Activated T-cell treated with anti-CD3 and anti-CD28 coated beads, Interleukin-2, amount 50 U/mL, for 72 hours (primary cell): ENCODE results near the gene RNF175. TPM values are rescaled to one million over a fixed set of nuclear protein-coding genes. Genes with fewer than 3 reads are reported as not detected.

Experiments used
- ATAC-seq, 2 donors: fragments of 150-1000 bp; cut with Tn5 transposase; replicated peaks in 1 of 2; 2 replicates each; pipeline ENCODE4 v1.10.0; 2021; ENCODE audit warnings: moderate library complexity in 2 of 2, mild to moderate bottlenecking in 1 of 2
- DNase-seq, 2 donors: peaks; one replicate each; pipeline ENCODE4 v3.0.0; 2021 to 2022; ENCODE audit warnings: mixed read lengths in 1 of 2
- H3K27ac Mint-ChIP-seq: one replicate; pipeline ENCODE4 v1.8.0; 2022; ENCODE audit warnings: mild to moderate bottlenecking, moderate library complexity, mixed read lengths
- H3K27me3 Mint-ChIP-seq: one replicate; pipeline ENCODE4 v1.8.0; 2022; ENCODE audit warnings: low read depth, mixed read lengths
- H3K36me3 Mint-ChIP-seq, 2 donors: one replicate each; pipeline ENCODE4 v1.8.0; 2022; ENCODE audit warnings: mixed read lengths in 2 of 2, mild to moderate bottlenecking in 1 of 2; ENCODE audit not compliant: insufficient read depth in 2 of 2
- H3K4me1 Mint-ChIP-seq: one replicate; pipeline ENCODE4 v1.8.0; 2022; ENCODE audit warnings: low read depth, mixed read lengths
- H3K4me3 Mint-ChIP-seq, 2 donors: one replicate each; pipeline ENCODE4 v1.8.0; 2022; ENCODE audit warnings: mild to moderate bottlenecking in 2 of 2, mixed read lengths in 2 of 2, moderate library complexity in 2 of 2
- H3K9me3 Mint-ChIP-seq, 2 donors: one replicate each; pipeline ENCODE4 v1.8.0; 2022; ENCODE audit warnings: mixed read lengths in 2 of 2
- total RNA-seq, 2 donors: library from RNA; stranded (reverse); gene quantifications; one replicate each; pipeline ENCODE4 v1.2.3, GENCODE V29; 2022

The RNF175 gene
- total RNA-seq, 2 donors from 2014 or later, result 0.37 TPM; not detected in 1

- Mint-ChIP-seq H3K27me3 (peaks cover 64% of the 10 kb centered on the region), H3K36me3 (no peaks in the 10 kb centered on the region), H3K27ac (no peak overlapping the region), H3K9me3 (no peaks in the 10 kb centered on the region), H3K4me1 (no peaks in the 10 kb centered on the region), H3K4me3 (no peak overlapping the region)
- DNase-seq, result no peak
- no peak for ATAC-seq
Measured at GRCh38 chr4:153780221-153780620, 20.4 kb upstream of the RNF175 start.

GRCh38 chr4:153778383-153778782 is 18.6 kb upstream of the RNF175 start:
- no peak overlapping the region for H3K27ac Mint-ChIP-seq
- DNase-seq (no peak), ATAC-seq (no peak)
- no peaks in the 10 kb centered on the region for H3K36me3 Mint-ChIP-seq
- no peak overlapping the region for H3K4me3 Mint-ChIP-seq
- peaks cover 51% of the 10 kb centered on the region for H3K27me3 Mint-ChIP-seq
- no peaks in the 10 kb centered on the region for H3K9me3 Mint-ChIP-seq
- H3K4me1 Mint-ChIP-seq, result no peaks in the 10 kb centered on the region

- H3K27ac Mint-ChIP-seq, result no peak overlapping the region
Measured at GRCh38 chr4:153777421-153777820, 17.6 kb upstream of the RNF175 start.

GRCh38 chr4:153776601-153777000 is 16.8 kb upstream of the RNF175 start:
- Mint-ChIP-seq H3K4me3 (no peak overlapping the region), H3K27me3 (peaks cover 46% of the 10 kb centered on the region), H3K4me1 (no peaks in the 10 kb centered on the region), H3K9me3 (no peaks in the 10 kb centered on the region), H3K36me3 (peaks cover 0 to 1% of the 10 kb centered on the region in 2 donors), H3K27ac (no peak overlapping the region)
- DNase-seq (no peak), ATAC-seq (no peak)

More at GRCh38 chr4:153777421-153777820, 17.6 kb upstream of the RNF175 start:
- no peak for ATAC-seq
- Mint-ChIP-seq H3K27me3 (peaks cover 51% of the 10 kb centered on the region), H3K9me3 (no peaks in the 10 kb centered on the region), H3K4me1 (no peaks in the 10 kb centered on the region), H3K4me3 (no peak overlapping the region), H3K36me3 (no peaks in the 10 kb centered on the region)
- DNase-seq, result no peak

- H3K4me1 Mint-ChIP-seq, result no peaks in the 10 kb centered on the region
- peaks cover 0 to 1% of the 10 kb centered on the region in 2 donors for H3K36me3 Mint-ChIP-seq
- no peak for ATAC-seq
- H3K9me3 Mint-ChIP-seq, result no peaks in the 10 kb centered on the region
- H3K27ac Mint-ChIP-seq, result no peak overlapping the region
- no peak for DNase-seq
- H3K4me3 Mint-ChIP-seq, result no peak overlapping the region
- H3K27me3 Mint-ChIP-seq, result peaks cover 25% of the 10 kb centered on the region
Measured at GRCh38 chr4:153773236-153773690, 13.4 kb upstream of the RNF175 start.

GRCh38 chr4:153771046-153771445 is 11.2 kb upstream of the RNF175 start:
- H3K4me3 Mint-ChIP-seq, result no peak overlapping the region
- H3K4me1 Mint-ChIP-seq, result no peaks in the 10 kb centered on the region
- no peak overlapping the region for H3K27ac Mint-ChIP-seq

GRCh38 chr4:153766758-153767157 is 6.9 kb upstream of the RNF175 start:
- Mint-ChIP-seq H3K9me3 (peaks cover 2% of the 10 kb centered on the region in 2 donors), H3K4me1 (no peaks in the 10 kb centered on the region), H3K36me3 (peaks cover 0 to 3% of the 10 kb centered on the region in 2 donors), H3K27ac (no peak overlapping the region), H3K4me3 (no peak overlapping the region), H3K27me3 (peaks cover 19% of the 10 kb centered on the region)
- ATAC-seq (no peak), DNase-seq (no peak)

More at GRCh38 chr4:153771046-153771445, 11.2 kb upstream of the RNF175 start:
- DNase-seq (no peak), ATAC-seq (no peak)
- Mint-ChIP-seq H3K27me3 (peaks cover 16% of the 10 kb centered on the region), H3K36me3 (peaks cover 0 to 1% of the 10 kb centered on the region in 2 donors), H3K9me3 (no peaks in the 10 kb centered on the region)

GRCh38 chr4:153765894-153766293 is 6.1 kb upstream of the RNF175 start:
- ATAC-seq (no peak), DNase-seq (no peak)
- Mint-ChIP-seq H3K36me3 (peaks cover 0 to 2% of the 10 kb centered on the region in 2 donors), H3K27ac (no peak overlapping the region), H3K4me1 (no peaks in the 10 kb centered on the region), H3K27me3 (peaks cover 27% of the 10 kb centered on the region), H3K4me3 (no peak overlapping the region), H3K9me3 (peaks cover 2% of the 10 kb centered on the region in 2 donors)

- H3K4me3 Mint-ChIP-seq, result no peak overlapping the region
- H3K9me3 Mint-ChIP-seq, result peaks cover 2% of the 10 kb centered on the region in 2 donors
- peaks cover 0 to 2% of the 10 kb centered on the region in 2 donors for H3K36me3 Mint-ChIP-seq
- DNase-seq (no peak), ATAC-seq (no peak)
- peaks cover 28% of the 10 kb centered on the region for H3K27me3 Mint-ChIP-seq
- H3K4me1 Mint-ChIP-seq, result no peaks in the 10 kb centered on the region
- H3K27ac Mint-ChIP-seq, result no peak overlapping the region
Measured at GRCh38 chr4:153764601-153765368, 5.0 kb upstream of the RNF175 start.

- peak in 1 of 2 donors; percentile 19 for DNase-seq
- no peak overlapping the region for H3K27ac Mint-ChIP-seq
- peaks cover 36% of the 10 kb centered on the region for H3K27me3 Mint-ChIP-seq
- peaks cover 0 to 2% of the 10 kb centered on the region in 2 donors for H3K36me3 Mint-ChIP-seq
- no peaks in the 10 kb centered on the region for H3K4me1 Mint-ChIP-seq
- H3K4me3 Mint-ChIP-seq, result no peak overlapping the region
- H3K9me3 Mint-ChIP-seq, result peaks cover 2% of the 10 kb centered on the region in 2 donors
- ATAC-seq, result no peak
Measured at GRCh38 chr4:153763404-153763803, 3.6 kb upstream of the RNF175 start.

- DNase-seq (no peak), ATAC-seq (no peak)
- Mint-ChIP-seq H3K9me3 (peaks cover 2% of the 10 kb centered on the region in 2 donors), H3K27me3 (peaks cover 51% of the 10 kb centered on the region), H3K4me3 (peak overlapping the region; percentile 47 to 53), H3K4me1 (peaks cover 11% of the 10 kb centered on the region), H3K27ac (no peak overlapping the region), H3K36me3 (peaks cover 0 to 2% of the 10 kb centered on the region in 2 donors)
Measured at GRCh38 chr4:153758688-153759406, 977 bp downstream of the RNF175 start.

GRCh38 chr4:153758136-153758535 is 1.7 kb downstream of the RNF175 start:
- H3K4me1 Mint-ChIP-seq, result peaks cover 11% of the 10 kb centered on the region
- no peak for ATAC-seq
- H3K4me3 Mint-ChIP-seq, result no peak overlapping the region
- no peak for DNase-seq
- H3K9me3 Mint-ChIP-seq, result no peaks in the 10 kb centered on the region
- no peaks in the 10 kb centered on the region for H3K36me3 Mint-ChIP-seq
- H3K27me3 Mint-ChIP-seq, result peaks cover 45% of the 10 kb centered on the region
- H3K27ac Mint-ChIP-seq, result no peak overlapping the region

- peaks cover 39% of the 10 kb centered on the region for H3K27me3 Mint-ChIP-seq
- H3K27ac Mint-ChIP-seq, result no peak overlapping the region
- peaks cover 11% of the 10 kb centered on the region for H3K4me1 Mint-ChIP-seq
- H3K9me3 Mint-ChIP-seq, result no peaks in the 10 kb centered on the region
- H3K4me3 Mint-ChIP-seq, result no peak overlapping the region
- no peak for ATAC-seq
- DNase-seq, result no peak
- no peaks in the 10 kb centered on the region for H3K36me3 Mint-ChIP-seq
Measured at GRCh38 chr4:153757407-153757806, 2.4 kb downstream of the RNF175 start.
